ENCODE results near the gene ZMYND19.

- TF ChIP-seq, protein P1, sequence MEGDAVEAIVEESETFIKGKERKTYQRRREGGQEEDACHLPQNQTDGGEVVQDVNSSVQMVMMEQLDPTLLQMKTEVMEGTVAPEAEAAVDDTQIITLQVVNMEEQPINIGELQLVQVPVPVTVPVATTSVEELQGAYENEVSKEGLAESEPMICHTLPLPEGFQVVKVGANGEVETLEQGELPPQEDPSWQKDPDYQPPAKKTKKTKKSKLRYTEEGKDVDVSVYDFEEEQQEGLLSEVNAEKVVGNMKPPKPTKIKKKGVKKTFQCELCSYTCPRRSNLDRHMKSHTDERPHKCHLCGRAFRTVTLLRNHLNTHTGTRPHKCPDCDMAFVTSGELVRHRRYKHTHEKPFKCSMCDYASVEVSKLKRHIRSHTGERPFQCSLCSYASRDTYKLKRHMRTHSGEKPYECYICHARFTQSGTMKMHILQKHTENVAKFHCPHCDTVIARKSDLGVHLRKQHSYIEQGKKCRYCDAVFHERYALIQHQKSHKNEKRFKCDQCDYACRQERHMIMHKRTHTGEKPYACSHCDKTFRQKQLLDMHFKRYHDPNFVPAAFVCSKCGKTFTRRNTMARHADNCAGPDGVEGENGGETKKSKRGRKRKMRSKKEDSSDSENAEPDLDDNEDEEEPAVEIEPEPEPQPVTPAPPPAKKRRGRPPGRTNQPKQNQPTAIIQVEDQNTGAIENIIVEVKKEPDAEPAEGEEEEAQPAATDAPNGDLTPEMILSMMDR (IDR thresholded peaks at IDR 0.05), result peak; percentile 54 to 80 (median 60)
- TF ChIP-seq POLR2A (IDR thresholded peaks at IDR 0.05), result no peak
These were observed 55.8 kb downstream of the ZMYND19 start for GRCh38 chr9:137534256-137535119.

All from adrenal gland (tissue), 5 donors.